Measurements from ENCODE around the gene TEX19. TPM values are rescaled to one million over a fixed set of nuclear protein-coding genes. Genes with fewer than 3 reads are reported as not detected.

The TEX19 gene
- total and polyA plus RNA-seq, 2 of the 4 experiments (the other 2 are of a cell fraction): under 0.01 to 0.03 TPM

- H2BK120ac ChIP-seq (ENCODE audit: low read depth, low read length): no peak overlapping the region
- no peak overlapping the region for H2BK20ac ChIP-seq (ENCODE audit: low read depth, low read length)
- in situ Hi-C loops (cut with MboI; ENCODE audit: low sequenced_read_pairs) (no loop called here), dilution Hi-C loops (cut with HindIII; ENCODE audit: low sequenced_read_pairs, unreplicated experiment) (no loop called here), intact Hi-C loops (cut with micrococcal nuclease) (loop anchor here (5.0 kb wide), 1 partner anchor 168 kb away; no protein-coding TSS in a partner anchor)
- no peaks in the 10 kb centered on the region for H3K4me1 ChIP-seq (ENCODE audit: control insufficient read depth, insufficient read depth, low read length)
- DNase-seq: no peak
- 90% methylated on average over 8 of the region's 14 CpGs; no CpG with 5 or more reads in 1 of the 2 experiments for WGBS, 2 experiments (ENCODE audit: extremely low coverage in 2 of 2, insufficient read length in 1 of 2)
- ATAC-seq (ENCODE audit: low read depth): no peak
- no peak overlapping the region for H3K4me3 ChIP-seq (ENCODE audit: insufficient read depth, low read depth, low read length)
- no peak overlapping the region for H2BK5ac ChIP-seq (ENCODE audit: low read depth, low read length, poor library complexity, severe bottlenecking)
- no peaks in the 10 kb centered on the region for H3K36me3 ChIP-seq (ENCODE audit: control insufficient read depth, insufficient read depth, low read length)
- no peaks in the 10 kb centered on the region for H3K9me3 ChIP-seq (ENCODE audit: control insufficient read depth, insufficient read depth, low read length)
- no peak overlapping the region for H3K4ac ChIP-seq (ENCODE audit: low read depth, low read length)
- H3K18ac ChIP-seq (ENCODE audit: low read depth, low read length): no peak overlapping the region
- POLR2A ChIA-PET (ENCODE audit: unreplicated experiment): no interaction called here
- H3K79me1 ChIP-seq (ENCODE audit: low read depth in 1 of 2, low read length in 2 of 2): peaks cover 0 to 14% of the 10 kb centered on the region in 2 experiments; a peak in 2 of 4 replicates
- H4K20me1 ChIP-seq (ENCODE audit: insufficient read depth, low read length): peaks cover 14% of the 10 kb centered on the region
- H3K14ac ChIP-seq (replicated peaks; ENCODE audit: low read depth, low read length): no peak overlapping the region
- CTCF ChIA-PET: no interaction called here
- BruUV-seq (replicated peaks): no TSS peak
- H2AK9ac ChIP-seq (replicated peaks; ENCODE audit: low read depth, low read length, poor library complexity): no peak overlapping the region
- H4K91ac ChIP-seq (ENCODE audit: insufficient read depth, low read depth, low read length): no peak overlapping the region
- H2AK5ac ChIP-seq (ENCODE audit: low read depth, low read length): no peak overlapping the region
- no peak overlapping the region for H2BK15ac ChIP-seq (ENCODE audit: low read depth, low read length)
- H3K23ac ChIP-seq (ENCODE audit: low read depth, low read length): no peak overlapping the region
- no peaks in the 10 kb centered on the region for H3K27me3 ChIP-seq (ENCODE audit: control insufficient read depth, insufficient read depth, low read length)
- H3K56ac ChIP-seq (ENCODE audit: extremely low read depth, insufficient read depth, low read length): no peak overlapping the region
- H3K27ac ChIP-seq (ENCODE audit: insufficient read depth, low read length): no peak overlapping the region
- no peak overlapping the region for H3K9ac ChIP-seq (ENCODE audit: low read depth, low read length)
- H4K5ac ChIP-seq (ENCODE audit: low read depth, low read length): no peak overlapping the region
- H3K9me1 ChIP-seq (ENCODE audit: insufficient read depth, low read length): no peaks in the 10 kb centered on the region
- TF ChIP-seq CTCF (conservative IDR thresholded peaks at IDR 0.05; ENCODE audit: low read depth, low read length) (no peak), CEBPB (IDR thresholded peaks at IDR 0.05; ENCODE audit: low read depth, low read length) (no peak), BHLHE40 (IDR thresholded peaks at IDR 0.05; ENCODE audit: low read depth, low read length) (no peak), RAD21 (IDR thresholded peaks at IDR 0.05; ENCODE audit: low read length) (no peak), SMC3 (IDR thresholded peaks at IDR 0.05; ENCODE audit: low read depth, low read length) (no peak), RFX5 (IDR thresholded peaks at IDR 0.05; ENCODE audit: low read depth, low read length) (no peak), CHD1 (IDR thresholded peaks at IDR 0.05; ENCODE audit: low read depth, low read length) (no peak), RCOR1 (IDR thresholded peaks at IDR 0.05; ENCODE audit: insufficient replicate concordance, low read length) (no peak), FOS (IDR thresholded peaks at IDR 0.05; ENCODE audit: low read depth, low read length) (no peak), ELK1 (IDR thresholded peaks at IDR 0.05; ENCODE audit: borderline replicate concordance, low read depth, low read length) (no peak), NFE2L2 (IDR thresholded peaks at IDR 0.05; ENCODE audit: low read depth, low read length) (no peak), USF2 (IDR thresholded peaks at IDR 0.05; ENCODE audit: low read depth, low read length) (no peak)
- no peak overlapping the region for H2AFZ ChIP-seq (replicated peaks; ENCODE audit: low read length, poor library complexity)
- no peak overlapping the region for H4K8ac ChIP-seq (ENCODE audit: low read depth in 2 of 2, low read length in 2 of 2)
- H3K4me2 ChIP-seq (ENCODE audit: low read depth, low read length): no peak overlapping the region
These were observed 51.1 kb downstream of the TEX19 start for GRCh38 chr17:82410014-82410716.

All from IMR-90 (cell line).